Endothelial cell of umbilical vein (primary cell): ENCODE measurements around the gene TM4SF4. TPM values are rescaled to one million over a fixed set of nuclear protein-coding genes. Genes with fewer than 3 reads are reported as not detected.

ENCODE experiments used
- BruUV-seq: library from RNA; stranded (reverse); fragments of 400-500 nt; replicated peaks from 2 replicates; lab custom pipeline; 2021; lab: Mats Ljungman, UMichigan
- CTCF ChIA-PET: fragments of 300-600, 350-600 bp; sonication (Branson Sonifier 250); formaldehyde crosslinking; loops from one replicate; lab custom pipeline; 2021; ENCODE audit warnings: antibody characterized with exemption, inconsistent platforms; lab: Charles Lee
- POLR2A ChIA-PET: fragments of 300-600, 350-600 bp; sonication (Branson Sonifier 250); formaldehyde crosslinking; loops from one replicate; lab custom pipeline; 2021; ENCODE audit warnings: antibody characterized with exemption, inconsistent platforms; lab: Charles Lee
- DNase-seq: peaks from one replicate; pipeline ENCODE4 v3.0.0-alpha.2; 2011; ENCODE audit warnings: low read depth, low spot score
- FAIRE-seq: peaks from 2 replicates; lab custom pipeline; 2011; peaks lifted over from hg19 to GRCh38; lab: Jason Lieb, UNC
- H2AFZ ChIP-seq: 2 replicates; pipeline ENCODE4 v1.6.0; 2012; ENCODE audit warnings: low read depth, low read length, control low read depth, inconsistent platforms
- H3K27ac ChIP-seq: 2 replicates; pipeline ENCODE4 v1.5.1; 2011; ENCODE audit warnings: low read depth, mild to moderate bottlenecking, control low read depth, low read length, moderate library complexity; ENCODE audit not compliant: insufficient read depth
- H3K27me3 ChIP-seq, 2 experiments: 2 replicates each; pipeline versions ENCODE4 v1.6.0 to v1.6.1; 2011; ENCODE audit warnings: low read length in 2 of 2, mixed read lengths in 1 of 2; ENCODE audit not compliant: control insufficient read depth in 2 of 2, insufficient read depth in 2 of 2
- H3K36me3 ChIP-seq, 2 experiments: 2 replicates in 1 of 2; 3 replicates in 1 of 2; pipeline ENCODE4 v1.5.1; 2011; ENCODE audit warnings: low read length in 2 of 2, mild to moderate bottlenecking in 1 of 2, moderate library complexity in 1 of 2; ENCODE audit not compliant: control insufficient read depth in 2 of 2, insufficient read depth in 2 of 2; ENCODE audit errors: extremely low read depth in 1 of 2
- H3K4me1 ChIP-seq: 3 replicates; pipeline ENCODE4 v1.5.1; 2011; ENCODE audit warnings: mild to moderate bottlenecking, low read length; ENCODE audit not compliant: control insufficient read depth, insufficient read depth; ENCODE audit errors: extremely low read depth
- H3K4me2 ChIP-seq: 2 replicates; pipeline ENCODE4 v1.6.1; 2011; ENCODE audit warnings: low read length, control low read depth, mixed read lengths; ENCODE audit not compliant: insufficient read depth
- H3K4me3 ChIP-seq, 3 experiments: fragments of 200-600 bp in 1 of 3; sonication (generic), shearing (Covaris generic) in 1 of 3; replicated peaks in 1 of 3; 2 replicates each; pipeline ENCODE4 v1.5.1; 2011 to 2016; ENCODE audit warnings: control low read depth in 3 of 3, low read length in 3 of 3, mild to moderate bottlenecking in 2 of 3, inconsistent platforms in 1 of 3, low read depth in 1 of 3, moderate library complexity in 1 of 3; ENCODE audit not compliant: insufficient read depth in 1 of 3
- H3K79me2 ChIP-seq: 2 replicates; pipeline ENCODE4 v1.6.0; 2012; ENCODE audit warnings: low read length, inconsistent platforms; ENCODE audit not compliant: control insufficient read depth, insufficient read depth
- H3K9ac ChIP-seq: replicated peaks from 2 replicates; pipeline ENCODE3; 2011; ENCODE audit warnings: low read length, control low read depth; ENCODE audit not compliant: insufficient read depth; ENCODE audit errors: extremely low read depth
- H3K9me1 ChIP-seq: replicated peaks from 3 replicates; pipeline ENCODE4 v1.6.0; 2011; ENCODE audit warnings: mild to moderate bottlenecking, low read length; ENCODE audit not compliant: control insufficient read depth, insufficient read depth; ENCODE audit errors: extremely low read depth
- H3K9me3 ChIP-seq: replicated peaks from 2 replicates; pipeline ENCODE4 v1.5.1; 2012; ENCODE audit warnings: low read length, inconsistent platforms; ENCODE audit not compliant: control insufficient read depth, insufficient read depth
- H4K20me1 ChIP-seq: replicated peaks from 2 replicates; pipeline ENCODE3; 2011; ENCODE audit warnings: mild to moderate bottlenecking, low read length; ENCODE audit not compliant: control insufficient read depth, insufficient read depth; ENCODE audit errors: extremely low read depth
- CTCF ChIP-seq, 2 donors: IDR thresholded peaks; 1 replicate in 1 of 2; 2 replicates in 1 of 2; pipeline ENCODE4 v1.5.1; 2011; ENCODE audit warnings: low read length in 2 of 2, mild to moderate bottlenecking in 2 of 2, moderate library complexity in 2 of 2, control low read depth in 1 of 2, inconsistent platforms in 1 of 2, low read depth in 1 of 2; ENCODE audit not compliant: insufficient read depth in 1 of 2; ENCODE audit errors: extremely low read depth in 1 of 2
- EZH2 ChIP-seq: IDR thresholded peaks from 2 replicates; pipeline ENCODE4 v1.6.1; 2012; ENCODE audit warnings: borderline replicate concordance, low read depth, mild to moderate bottlenecking, moderate library complexity, low read length, inconsistent platforms; ENCODE audit not compliant: severe bottlenecking
- FOS ChIP-seq: IDR thresholded peaks from 2 replicates; pipeline ENCODE4 v1.6.1; 2011; ENCODE audit warnings: mild to moderate bottlenecking, low read length, moderate library complexity, borderline replicate concordance; ENCODE audit not compliant: insufficient read depth
- GATA2 ChIP-seq: IDR thresholded peaks from 2 replicates; pipeline ENCODE4 v1.7.0; 2011; ENCODE audit warnings: low read depth, mild to moderate bottlenecking, moderate library complexity, mixed read lengths, low read length; ENCODE audit not compliant: insufficient read length, insufficient read depth
- JUN ChIP-seq: IDR thresholded peaks from 2 replicates; pipeline ENCODE4 v1.6.1; 2011; ENCODE audit warnings: borderline replicate concordance, low read depth; ENCODE audit not compliant: insufficient read length, insufficient read depth
- MAX ChIP-seq: IDR thresholded peaks from 2 replicates; pipeline ENCODE4 v1.6.1; 2011; ENCODE audit not compliant: insufficient read depth, insufficient read length
- MYC ChIP-seq: IDR thresholded peaks from one replicate; pipeline ENCODE4 v1.6.1; 2011; ENCODE audit warnings: mild to moderate bottlenecking, low read depth, low read length
- POLR2A ChIP-seq: IDR thresholded peaks from 2 replicates; pipeline ENCODE4 v1.6.1; 2012; ENCODE audit warnings: low read depth, mild to moderate bottlenecking, control low read depth, low read length
- POLR2AphosphoS5 ChIP-seq: IDR thresholded peaks from 2 replicates; pipeline ENCODE4 v1.6.1; 2012; ENCODE audit warnings: low read depth, mild to moderate bottlenecking, control low read depth, low read length, moderate library complexity; ENCODE audit not compliant: insufficient read depth
- dilution Hi-C: fragments of 300-500 bp; cut with MboI; formaldehyde crosslinking; loops from one replicate; pipeline ENCODE4 v1.15.0; 2019; ENCODE audit warnings: low sequenced_read_pairs; ENCODE audit not compliant: extremely low pct_ligation_motif_present
- intact Hi-C: fragments of 100-400 bp; cut with micrococcal nuclease; formaldehyde crosslinking; loops from one replicate; pipeline ENCODE4 v1.10.0; 2022
- polyA plus RNA-seq, 4 experiments: library from polyadenylated mRNA; depleted of rRNA in 3 of 4; stranded (reverse) in 3 of 4; unstranded in 1 of 4; fragments of >200 nt; gene quantifications; 2 replicates each; pipeline versions ENCODE4 v1.2.1 to v1.2.3, GENCODE V29; 2011 to 2012; ENCODE audit warnings: missing spikeins in 1 of 4
- total RNA-seq: library from RNA; stranded (reverse); gene quantifications from 2 replicates; pipeline ENCODE4 v1.2.3, GENCODE V29; 2021

TM4SF4 gene
- total and polyA plus RNA-seq, 2 donors (not counting 3 experiments of a cell fraction or from before 2014, with no cell fraction given): not detected

GRCh38 chr3:149516920-149517319 is 42.4 kb downstream of the TM4SF4 start:
- intact Hi-C loops: no loop called here
- H3K9ac ChIP-seq: no peak overlapping the region

More at GRCh38 chr3:149516920-149517319, 42.4 kb downstream of the TM4SF4 start:
- Histone ChIP-seq H3K4me3 (no peak overlapping the region), H2AFZ (no peak overlapping the region), H3K4me1 (peaks cover 3% of the 10 kb centered on the region), H4K20me1 (no peaks in the 10 kb centered on the region), H3K9me3 (no peaks in the 10 kb centered on the region), H3K79me2 (no peaks in the 10 kb centered on the region), H3K27me3 (no peaks in the 10 kb centered on the region), H3K27ac (no peak overlapping the region), H3K36me3 (peaks cover 14 to 38% of the 10 kb centered on the region in 2 experiments), H3K4me2 (no peak overlapping the region), H3K9me1 (no peaks in the 10 kb centered on the region)
- DNase-seq (no peak), FAIRE-seq (no peak)
- TF ChIP-seq MYC (no peak), CTCF (IDR thresholded peaks at IDR 0.05; ENCODE audit: extremely low read depth in 1 of 2, insufficient read depth in 1 of 2, low read depth in 1 of 2, low read length in 2 of 2) (no peak), FOS (no peak), EZH2 (no peak), MAX (no peak), POLR2AphosphoS5 (no peak), GATA2 (no peak), JUN (no peak), POLR2A (no peak)
- no TSS peak for BruUV-seq
- POLR2A ChIA-PET: no interaction called here
- dilution Hi-C loops: loop anchor here (25.0 kb wide), 1 partner anchor 220 kb away; no protein-coding TSS in a partner anchor
- CTCF ChIA-PET: interaction anchor here (0.6 to 1.4 kb wide), 5 partner anchors 10 to 254 kb away, joined by 3 to 4 read pairs (median 3); partner anchors contain the start of gene COMMD2
